GM23338 (cell line): ENCODE data around the gene KCNMB2. TPM values are rescaled to one million over a fixed set of nuclear protein-coding genes. Genes with fewer than 3 reads are reported as not detected.

Experiments used
- ATAC-seq: fragments of 200-7000 bp; cut with Tn5 transposase; 3 replicates; pipeline ENCODE4 v1.9.1; 2020
- DNase-seq: peaks from one replicate; pipeline ENCODE4 v3.0.0-alpha.2; 2015; ENCODE audit warnings: low spot score
- H2AFZ ChIP-seq: fragments of 200-600 bp; sonication (generic); 2 replicates; pipeline ENCODE4 v1.8.0; 2016; ENCODE audit warnings: antibody characterized with exemption, mild to moderate bottlenecking, moderate library complexity
- H3F3A ChIP-seq: fragments of 200-600 bp; sonication (generic); replicated peaks from 2 replicates; pipeline ENCODE4 v1.8.0; 2017; ENCODE audit warnings: antibody characterized with exemption, mixed run types, low read depth
- H3K27ac ChIP-seq: fragments of 200-600 bp; sonication (generic); 2 replicates; pipeline ENCODE4 v1.6.1; 2016; ENCODE audit warnings: low read depth
- H3K27me3 ChIP-seq: fragments of 200-600 bp; sonication (generic); 2 replicates; pipeline ENCODE4 v1.8.0; 2016; ENCODE audit warnings: mild to moderate bottlenecking, mixed run types, moderate library complexity; ENCODE audit not compliant: insufficient read depth
- H3K36me3 ChIP-seq: fragments of 200-600 bp; sonication (generic); 2 replicates; pipeline ENCODE4 v1.8.0; 2016; ENCODE audit warnings: mild to moderate bottlenecking; ENCODE audit not compliant: insufficient read depth
- H3K4me1 ChIP-seq: fragments of 200-600 bp; sonication (generic); 2 replicates; pipeline ENCODE4 v1.8.0; 2016; ENCODE audit warnings: mild to moderate bottlenecking, moderate library complexity; ENCODE audit not compliant: insufficient read depth
- H3K4me2 ChIP-seq: fragments of 200-600 bp; sonication (generic); 2 replicates; pipeline ENCODE4 v1.7.1; 2017; ENCODE audit warnings: mixed run types
- H3K4me3 ChIP-seq: fragments of 200-600 bp; sonication (generic); 2 replicates; pipeline ENCODE4 v1.6.1; 2016; ENCODE audit warnings: mixed run types
- H3K79me2 ChIP-seq: fragments of 200-600 bp; sonication (generic); replicated peaks from 2 replicates; pipeline ENCODE4 v1.8.0; 2017; ENCODE audit warnings: mild to moderate bottlenecking; ENCODE audit not compliant: insufficient read depth
- H3K9me2 ChIP-seq: fragments of 200-600 bp; sonication (generic); 2 replicates; pipeline ENCODE4 v1.8.0; 2017; ENCODE audit not compliant: insufficient read depth
- H4K20me1 ChIP-seq: fragments of 200-600 bp; sonication (generic); replicated peaks from 2 replicates; pipeline ENCODE4 v1.8.0; 2017; ENCODE audit warnings: mild to moderate bottlenecking; ENCODE audit not compliant: insufficient read depth
- H3K27ac Mint-ChIP-seq: 2 replicates; pipeline ENCODE4 v1.8.0; 2020; ENCODE audit warnings: inconsistent platforms, mild to moderate bottlenecking, moderate library complexity, mixed read lengths
- H3K27me3 Mint-ChIP-seq: 3 replicates; pipeline ENCODE4 v1.8.0; 2022; ENCODE audit warnings: low read depth, mild to moderate bottlenecking, moderate library complexity, mixed read lengths, inconsistent platforms; ENCODE audit not compliant: insufficient read depth, poor library complexity
- H3K36me3 Mint-ChIP-seq: 3 replicates; pipeline ENCODE4 v1.8.0; 2021; ENCODE audit warnings: low read depth, mild to moderate bottlenecking, inconsistent platforms, moderate library complexity, mixed read lengths
- H3K4me1 Mint-ChIP-seq: 3 replicates; pipeline ENCODE4 v1.8.0; 2020; ENCODE audit warnings: mild to moderate bottlenecking, inconsistent platforms, mixed read lengths
- H3K4me3 Mint-ChIP-seq: 3 replicates; pipeline ENCODE4 v1.8.0; 2021; ENCODE audit warnings: moderate library complexity, mild to moderate bottlenecking, inconsistent platforms, mixed read lengths
- H3K9me3 Mint-ChIP-seq: 3 replicates; pipeline ENCODE4 v1.8.0; 2020; ENCODE audit warnings: moderate library complexity, mild to moderate bottlenecking, inconsistent platforms, mixed read lengths
- EZH2phosphoT487 ChIP-seq: fragments of 200-600 bp; sonication (generic); IDR thresholded peaks from one replicate; pipeline ENCODE4 v1.8.1; 2018; ENCODE audit warnings: antibody characterized with exemption; ENCODE audit not compliant: unreplicated experiment
- ZNF114 ChIP-seq: fragments of 250-450 bp; sonication (Bioruptor Pico); IDR thresholded peaks from 2 replicates; pipeline ENCODE4 v1.5.0; 2020; ENCODE audit warnings: mild to moderate bottlenecking, moderate library complexity
- ZNF331 ChIP-seq: fragments of 250-450 bp; sonication (Bioruptor Pico); IDR thresholded peaks from 2 replicates; pipeline ENCODE4 v1.5.0; 2020; ENCODE audit warnings: low read depth, mild to moderate bottlenecking, moderate library complexity
- polyA plus RNA-seq: library from polyadenylated mRNA; unstranded; fragments of >200 nt; fragmentation: Nextera tagmentation; extraction: Ambion mirVana; gene quantifications from 2 replicates; pipeline ENCODE4 v1.2.1, GENCODE V29; 2016
- total RNA-seq: library from RNA; depleted of rRNA; stranded (reverse); fragments of >200 nt; shearing (Covaris generic); gene quantifications from 2 replicates; pipeline ENCODE4 v1.2.3, GENCODE V29; 2014
- TF ChIP-seq, protein P1 (sequence below), 2 experiments: fragments of 200-600 bp in 1 of 2; sonication (generic) in 1 of 2; conservative IDR thresholded peaks; 2 replicates each; pipeline versions ENCODE4 v1.5.1 to v1.6.1; 2016 to 2017; ENCODE audit warnings: antibody characterized with exemption in 2 of 2, low read depth in 2 of 2, mild to moderate bottlenecking in 2 of 2, moderate library complexity in 1 of 2
- TF ChIP-seq, protein P2 (sequence below): fragments of 250-450 bp; sonication (Bioruptor Pico); IDR thresholded peaks from 2 replicates; pipeline ENCODE4 v1.5.0; 2020; ENCODE audit warnings: mild to moderate bottlenecking, moderate library complexity

Gene KCNMB2
- total and polyA plus RNA-seq, 2 experiments from 2014 or later: 0.53 TPM; not detected in 1

DNA sequence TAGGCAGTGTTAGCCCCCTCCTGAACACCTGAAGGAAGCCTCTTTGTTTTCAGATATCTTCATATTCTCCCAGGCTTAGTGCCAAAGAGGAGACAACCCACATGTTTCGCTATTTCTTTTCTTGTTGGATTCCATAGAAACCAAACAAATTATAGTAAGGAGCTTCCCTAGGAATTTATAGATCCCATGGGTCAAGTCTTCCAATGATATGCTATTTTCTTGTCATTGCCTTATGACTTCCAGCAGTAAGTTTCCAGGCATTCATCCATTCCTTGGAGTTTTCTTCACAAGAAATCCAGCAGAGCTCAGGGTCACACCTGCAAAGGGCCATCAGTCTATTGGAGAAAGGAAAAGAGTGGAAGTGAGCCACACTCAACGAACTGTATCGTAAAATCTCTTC lies 9.9 kb upstream of the KCNMB2 start:
- no peak for ATAC-seq
- no peaks in the 10 kb centered on the region for H3K9me2 ChIP-seq
- no peak for DNase-seq
- TF ChIP-seq, protein P1, sequence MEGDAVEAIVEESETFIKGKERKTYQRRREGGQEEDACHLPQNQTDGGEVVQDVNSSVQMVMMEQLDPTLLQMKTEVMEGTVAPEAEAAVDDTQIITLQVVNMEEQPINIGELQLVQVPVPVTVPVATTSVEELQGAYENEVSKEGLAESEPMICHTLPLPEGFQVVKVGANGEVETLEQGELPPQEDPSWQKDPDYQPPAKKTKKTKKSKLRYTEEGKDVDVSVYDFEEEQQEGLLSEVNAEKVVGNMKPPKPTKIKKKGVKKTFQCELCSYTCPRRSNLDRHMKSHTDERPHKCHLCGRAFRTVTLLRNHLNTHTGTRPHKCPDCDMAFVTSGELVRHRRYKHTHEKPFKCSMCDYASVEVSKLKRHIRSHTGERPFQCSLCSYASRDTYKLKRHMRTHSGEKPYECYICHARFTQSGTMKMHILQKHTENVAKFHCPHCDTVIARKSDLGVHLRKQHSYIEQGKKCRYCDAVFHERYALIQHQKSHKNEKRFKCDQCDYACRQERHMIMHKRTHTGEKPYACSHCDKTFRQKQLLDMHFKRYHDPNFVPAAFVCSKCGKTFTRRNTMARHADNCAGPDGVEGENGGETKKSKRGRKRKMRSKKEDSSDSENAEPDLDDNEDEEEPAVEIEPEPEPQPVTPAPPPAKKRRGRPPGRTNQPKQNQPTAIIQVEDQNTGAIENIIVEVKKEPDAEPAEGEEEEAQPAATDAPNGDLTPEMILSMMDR (conservative IDR thresholded peaks at IDR 0.05; ENCODE audit: low read depth in 2 of 2): no peak
- H3K79me2 ChIP-seq: no peaks in the 10 kb centered on the region
- Mint-ChIP-seq H3K36me3 (peaks cover 4% of the 10 kb centered on the region; the same call in 1 of the 3 replicates), H3K9me3 (peaks cover 1% of the 10 kb centered on the region; the same call in 1 of the 3 replicates), H3K4me1 (peaks cover 10% of the 10 kb centered on the region; the same call in 2 of the 3 replicates), H3K27me3 (no peaks in the 10 kb centered on the region), H3K4me3 (no peak overlapping the region), H3K27ac (peak overlapping the region; percentile 86; the same call in 1 of the 2 replicates)
- H3K4me3 ChIP-seq: no peak overlapping the region
- peaks cover 9% of the 10 kb centered on the region; the same call in 1 of the 2 replicates for H3K4me1 ChIP-seq
- H3K27ac ChIP-seq: no peak overlapping the region
- H3K27me3 ChIP-seq: no peaks in the 10 kb centered on the region
- H3F3A ChIP-seq: no peaks in the 10 kb centered on the region
- no peak overlapping the region for H2AFZ ChIP-seq
- no peaks in the 10 kb centered on the region for H3K36me3 ChIP-seq
- H4K20me1 ChIP-seq: no peaks in the 10 kb centered on the region
- no peak overlapping the region for H3K4me2 ChIP-seq

DNA sequence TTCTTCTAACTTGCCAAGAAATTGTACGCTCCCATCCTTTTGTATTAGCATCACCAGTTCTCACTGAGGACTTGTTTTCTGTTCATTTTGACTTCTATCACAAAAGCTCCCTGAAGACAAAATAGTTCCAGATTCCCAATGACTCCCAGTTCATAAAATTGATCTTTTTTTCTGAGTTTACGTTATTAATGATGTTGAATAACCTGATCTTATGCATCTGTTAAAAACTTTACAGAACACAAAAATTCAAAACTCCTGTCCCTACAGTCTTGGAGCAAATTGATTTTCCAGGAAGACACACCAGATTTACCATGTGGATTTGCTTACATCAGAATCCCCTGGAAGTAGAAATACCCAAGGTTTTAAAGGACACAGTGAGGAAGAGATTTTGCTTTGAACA lies 8.3 kb upstream of the KCNMB2 start:
- no peaks in the 10 kb centered on the region for H3K27me3 Mint-ChIP-seq
- H3K4me1 ChIP-seq: peaks cover 9% of the 10 kb centered on the region; the same call in 1 of the 2 replicates
- H3K4me3 ChIP-seq: no peak overlapping the region
- no peak overlapping the region for H3K27ac ChIP-seq
- H3K27ac Mint-ChIP-seq: no peak overlapping the region
- no peak overlapping the region for H3K4me2 ChIP-seq
- H2AFZ ChIP-seq: no peak overlapping the region
- peaks cover 10% of the 10 kb centered on the region; the same call in 2 of the 3 replicates for H3K4me1 Mint-ChIP-seq
- H3K9me2 ChIP-seq: no peaks in the 10 kb centered on the region
- no peaks in the 10 kb centered on the region for H3K79me2 ChIP-seq
- DNase-seq (no peak), ATAC-seq (no peak)
- H3F3A ChIP-seq: no peaks in the 10 kb centered on the region
- TF ChIP-seq ZNF114 (CRISPR knock-in tag): no peak
- TF ChIP-seq EZH2phosphoT487: no peak
- TF ChIP-seq, protein P2, sequence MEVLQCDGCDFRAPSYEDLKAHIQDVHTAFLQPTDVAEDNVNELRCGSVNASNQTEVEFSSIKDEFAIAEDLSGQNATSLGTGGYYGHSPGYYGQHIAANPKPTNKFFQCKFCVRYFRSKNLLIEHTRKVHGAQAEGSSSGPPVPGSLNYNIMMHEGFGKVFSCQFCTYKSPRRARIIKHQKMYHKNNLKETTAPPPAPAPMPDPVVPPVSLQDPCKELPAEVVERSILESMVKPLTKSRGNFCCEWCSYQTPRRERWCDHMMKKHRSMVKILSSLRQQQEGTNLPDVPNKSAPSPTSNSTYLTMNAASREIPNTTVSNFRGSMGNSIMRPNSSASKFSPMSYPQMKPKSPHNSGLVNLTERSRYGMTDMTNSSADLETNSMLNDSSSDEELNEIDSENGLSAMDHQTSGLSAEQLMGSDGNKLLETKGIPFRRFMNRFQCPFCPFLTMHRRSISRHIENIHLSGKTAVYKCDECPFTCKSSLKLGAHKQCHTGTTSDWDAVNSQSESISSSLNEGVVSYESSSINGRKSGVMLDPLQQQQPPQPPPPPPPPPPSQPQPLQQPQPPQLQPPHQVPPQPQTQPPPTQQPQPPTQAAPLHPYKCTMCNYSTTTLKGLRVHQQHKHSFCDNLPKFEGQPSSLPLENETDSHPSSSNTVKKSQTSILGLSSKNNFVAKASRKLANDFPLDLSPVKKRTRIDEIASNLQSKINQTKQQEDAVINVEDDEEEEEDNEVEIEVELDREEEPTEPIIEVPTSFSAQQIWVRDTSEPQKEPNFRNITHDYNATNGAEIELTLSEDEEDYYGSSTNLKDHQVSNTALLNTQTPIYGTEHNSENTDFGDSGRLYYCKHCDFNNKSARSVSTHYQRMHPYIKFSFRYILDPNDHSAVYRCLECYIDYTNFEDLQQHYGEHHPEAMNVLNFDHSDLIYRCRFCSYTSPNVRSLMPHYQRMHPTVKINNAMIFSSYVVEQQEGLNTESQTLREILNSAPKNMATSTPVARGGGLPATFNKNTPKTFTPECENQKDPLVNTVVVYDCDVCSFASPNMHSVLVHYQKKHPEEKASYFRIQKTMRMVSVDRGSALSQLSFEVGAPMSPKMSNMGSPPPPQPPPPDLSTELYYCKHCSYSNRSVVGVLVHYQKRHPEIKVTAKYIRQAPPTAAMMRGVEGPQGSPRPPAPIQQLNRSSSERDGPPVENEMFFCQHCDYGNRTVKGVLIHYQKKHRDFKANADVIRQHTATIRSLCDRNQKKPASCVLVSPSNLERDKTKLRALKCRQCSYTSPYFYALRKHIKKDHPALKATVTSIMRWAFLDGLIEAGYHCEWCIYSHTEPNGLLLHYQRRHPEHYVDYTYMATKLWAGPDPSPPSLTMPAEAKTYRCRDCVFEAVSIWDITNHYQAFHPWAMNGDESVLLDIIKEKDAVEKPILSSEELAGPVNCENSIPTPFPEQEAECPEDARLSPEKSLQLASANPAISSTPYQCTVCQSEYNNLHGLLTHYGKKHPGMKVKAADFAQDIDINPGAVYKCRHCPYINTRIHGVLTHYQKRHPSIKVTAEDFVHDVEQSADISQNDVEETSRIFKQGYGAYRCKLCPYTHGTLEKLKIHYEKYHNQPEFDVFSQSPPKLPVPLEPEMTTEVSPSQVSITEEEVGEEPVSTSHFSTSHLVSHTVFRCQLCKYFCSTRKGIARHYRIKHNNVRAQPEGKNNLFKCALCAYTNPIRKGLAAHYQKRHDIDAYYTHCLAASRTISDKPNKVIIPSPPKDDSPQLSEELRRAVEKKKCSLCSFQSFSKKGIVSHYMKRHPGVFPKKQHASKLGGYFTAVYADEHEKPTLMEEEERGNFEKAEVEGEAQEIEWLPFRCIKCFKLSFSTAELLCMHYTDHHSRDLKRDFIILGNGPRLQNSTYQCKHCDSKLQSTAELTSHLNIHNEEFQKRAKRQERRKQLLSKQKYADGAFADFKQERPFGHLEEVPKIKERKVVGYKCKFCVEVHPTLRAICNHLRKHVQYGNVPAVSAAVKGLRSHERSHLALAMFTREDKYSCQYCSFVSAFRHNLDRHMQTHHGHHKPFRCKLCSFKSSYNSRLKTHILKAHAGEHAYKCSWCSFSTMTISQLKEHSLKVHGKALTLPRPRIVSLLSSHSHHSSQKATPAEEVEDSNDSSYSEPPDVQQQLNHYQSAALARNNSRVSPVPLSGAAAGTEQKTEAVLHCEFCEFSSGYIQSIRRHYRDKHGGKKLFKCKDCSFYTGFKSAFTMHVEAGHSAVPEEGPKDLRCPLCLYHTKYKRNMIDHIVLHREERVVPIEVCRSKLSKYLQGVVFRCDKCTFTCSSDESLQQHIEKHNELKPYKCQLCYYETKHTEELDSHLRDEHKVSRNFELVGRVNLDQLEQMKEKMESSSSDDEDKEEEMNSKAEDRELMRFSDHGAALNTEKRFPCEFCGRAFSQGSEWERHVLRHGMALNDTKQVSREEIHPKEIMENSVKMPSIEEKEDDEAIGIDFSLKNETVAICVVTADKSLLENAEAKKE: no peak
- no peak for TF ChIP-seq ZNF331 (CRISPR knock-in tag)
- H4K20me1 ChIP-seq: no peaks in the 10 kb centered on the region
- no peaks in the 10 kb centered on the region for H3K36me3 ChIP-seq
- peaks cover 3% of the 10 kb centered on the region; the same call in 1 of the 3 replicates for H3K9me3 Mint-ChIP-seq
- H3K36me3 Mint-ChIP-seq: peaks cover 7% of the 10 kb centered on the region; the same call in 1 of the 3 replicates
- no peaks in the 10 kb centered on the region for H3K27me3 ChIP-seq
- no peak overlapping the region for H3K4me3 Mint-ChIP-seq
